ENCODE measurements around the gene HDAC4. TPM values are rescaled to one million over a fixed set of nuclear protein-coding genes. Genes with fewer than 3 reads are reported as not detected.

The HDAC4 gene
- total RNA-seq, 2 experiments from 2014 or later, result 22.6 to 24.5 TPM

DNA sequence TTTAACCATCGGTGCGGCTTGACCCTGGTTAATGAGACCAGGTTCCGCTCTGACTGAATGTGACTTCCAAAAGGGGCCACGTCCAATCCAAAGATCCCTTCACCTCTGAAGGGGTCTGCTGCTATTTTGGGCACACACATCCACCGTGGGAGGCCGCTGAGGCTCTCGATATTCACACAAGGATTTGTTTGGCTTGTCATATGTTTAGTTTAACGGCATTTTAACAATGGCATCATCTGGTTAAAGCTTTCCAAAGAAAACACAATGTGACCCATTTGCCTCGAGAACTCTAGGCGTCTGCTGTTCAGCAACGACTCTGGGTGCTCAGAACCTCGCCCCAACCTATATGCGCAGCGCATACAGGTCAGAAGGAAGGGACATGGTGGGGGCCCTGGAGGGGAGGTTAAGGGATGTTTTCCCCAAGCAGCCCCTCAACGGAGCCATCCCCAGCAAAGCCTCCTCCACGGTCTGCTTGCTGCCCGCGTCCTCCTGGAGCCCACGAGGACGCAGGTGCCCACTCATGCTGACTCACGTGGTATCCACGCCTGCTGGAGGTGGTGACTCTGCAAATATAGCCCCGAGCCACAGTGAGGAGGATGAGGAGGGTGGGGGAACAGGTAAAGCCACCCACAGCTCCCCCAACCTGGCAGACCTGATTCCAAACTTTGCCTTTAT, 260.3 kb downstream of the HDAC4 start:
- Mint-ChIP-seq H3K27ac (no peak overlapping the region), H3K4me3 (no peak overlapping the region), H3K27me3 (no peaks in the 10 kb centered on the region), H3K9me3 (no peaks in the 10 kb centered on the region), H3K36me3 (ENCODE audit: low read depth) (peaks cover 18% of the 10 kb centered on the region), H3K4me1 (ENCODE audit: low read depth) (no peaks in the 10 kb centered on the region)
- intact Hi-C loops (cut with micrococcal nuclease), result loop anchor here (10.0 kb wide), 1 partner anchor 114 kb away; no protein-coding TSS in a partner anchor
- DNase-seq (no peak), ATAC-seq (no peak)
- POLR2A ChIA-PET, result no interaction called here
- TF ChIP-seq, protein P1, sequence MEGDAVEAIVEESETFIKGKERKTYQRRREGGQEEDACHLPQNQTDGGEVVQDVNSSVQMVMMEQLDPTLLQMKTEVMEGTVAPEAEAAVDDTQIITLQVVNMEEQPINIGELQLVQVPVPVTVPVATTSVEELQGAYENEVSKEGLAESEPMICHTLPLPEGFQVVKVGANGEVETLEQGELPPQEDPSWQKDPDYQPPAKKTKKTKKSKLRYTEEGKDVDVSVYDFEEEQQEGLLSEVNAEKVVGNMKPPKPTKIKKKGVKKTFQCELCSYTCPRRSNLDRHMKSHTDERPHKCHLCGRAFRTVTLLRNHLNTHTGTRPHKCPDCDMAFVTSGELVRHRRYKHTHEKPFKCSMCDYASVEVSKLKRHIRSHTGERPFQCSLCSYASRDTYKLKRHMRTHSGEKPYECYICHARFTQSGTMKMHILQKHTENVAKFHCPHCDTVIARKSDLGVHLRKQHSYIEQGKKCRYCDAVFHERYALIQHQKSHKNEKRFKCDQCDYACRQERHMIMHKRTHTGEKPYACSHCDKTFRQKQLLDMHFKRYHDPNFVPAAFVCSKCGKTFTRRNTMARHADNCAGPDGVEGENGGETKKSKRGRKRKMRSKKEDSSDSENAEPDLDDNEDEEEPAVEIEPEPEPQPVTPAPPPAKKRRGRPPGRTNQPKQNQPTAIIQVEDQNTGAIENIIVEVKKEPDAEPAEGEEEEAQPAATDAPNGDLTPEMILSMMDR (IDR thresholded peaks at IDR 0.05), result no peak
- CTCF ChIA-PET, result interaction anchor here (0.6 to 3.1 kb wide), 2 partner anchors 128 to 240 kb away, joined by 3 to 10 read pairs; no protein-coding TSS in a partner anchor

DNA sequence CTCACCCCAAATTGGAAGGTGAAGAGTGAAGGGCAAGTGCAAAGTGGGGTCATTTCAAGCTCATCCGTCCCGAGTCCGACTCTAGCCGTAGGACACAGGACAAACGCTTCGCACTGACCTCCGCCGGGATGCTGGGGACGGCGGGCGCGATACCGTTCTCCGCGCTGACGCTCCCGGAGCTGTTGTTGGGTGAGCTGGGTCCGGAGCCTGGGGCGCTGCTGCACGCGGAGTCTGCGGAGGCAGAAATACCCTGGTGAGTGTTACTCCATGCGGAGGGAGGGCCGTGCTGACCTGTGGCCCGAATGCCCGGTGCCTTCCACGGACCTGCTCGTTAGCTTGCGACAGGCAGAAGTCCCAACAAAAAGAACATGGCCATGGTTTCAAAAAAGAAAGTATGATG, 261.3 kb downstream of the HDAC4 start:
- H3K4me3 Mint-ChIP-seq, result no peak overlapping the region
- no peaks in the 10 kb centered on the region for H3K27me3 Mint-ChIP-seq
- DNase-seq (no peak), ATAC-seq (no peak)
- POLR2A ChIA-PET, result no interaction called here
- H3K4me1 Mint-ChIP-seq (ENCODE audit: low read depth), result no peaks in the 10 kb centered on the region
- no peaks in the 10 kb centered on the region for H3K9me3 Mint-ChIP-seq
- TF ChIP-seq, protein P1 (IDR thresholded peaks at IDR 0.05), result no peak
- intact Hi-C loops (cut with micrococcal nuclease), result no loop called here
- no peak overlapping the region for H3K27ac Mint-ChIP-seq
- H3K36me3 Mint-ChIP-seq (ENCODE audit: low read depth), result peaks cover 21% of the 10 kb centered on the region
- CTCF ChIA-PET, result no interaction called here

DNA sequence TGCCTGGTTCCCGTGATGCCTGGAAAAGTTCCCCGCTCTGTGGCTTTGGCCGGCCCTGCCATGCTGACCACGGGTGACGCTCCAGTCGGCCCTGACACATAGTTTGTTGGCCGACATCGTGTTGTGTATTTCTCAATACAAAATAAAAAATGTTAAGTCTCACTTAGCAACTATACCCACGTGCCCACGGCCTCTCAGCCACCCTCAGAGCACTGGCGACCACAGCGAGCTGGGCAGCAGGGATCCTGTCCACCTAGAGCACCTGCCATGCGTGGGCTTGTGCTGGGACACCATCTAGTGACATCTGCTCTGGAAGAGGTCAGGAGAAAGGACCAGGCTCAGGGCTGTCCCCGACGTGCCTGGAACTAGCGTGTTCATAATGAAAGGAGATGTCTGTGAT, 261.7 kb downstream of the HDAC4 start:
- no peaks in the 10 kb centered on the region for H3K27me3 Mint-ChIP-seq
- no peak overlapping the region for H3K27ac Mint-ChIP-seq
- H3K4me3 Mint-ChIP-seq, result no peak overlapping the region
- TF ChIP-seq, protein P1 (IDR thresholded peaks at IDR 0.05), result no peak
- DNase-seq, result no peak
- POLR2A ChIA-PET, result no interaction called here
- ATAC-seq, result no peak
- CTCF ChIA-PET, result no interaction called here
- no peaks in the 10 kb centered on the region for H3K9me3 Mint-ChIP-seq
- H3K36me3 Mint-ChIP-seq (ENCODE audit: low read depth), result peaks cover 22% of the 10 kb centered on the region
- intact Hi-C loops (cut with micrococcal nuclease), result no loop called here
- H3K4me1 Mint-ChIP-seq (ENCODE audit: low read depth), result no peaks in the 10 kb centered on the region

DNA sequence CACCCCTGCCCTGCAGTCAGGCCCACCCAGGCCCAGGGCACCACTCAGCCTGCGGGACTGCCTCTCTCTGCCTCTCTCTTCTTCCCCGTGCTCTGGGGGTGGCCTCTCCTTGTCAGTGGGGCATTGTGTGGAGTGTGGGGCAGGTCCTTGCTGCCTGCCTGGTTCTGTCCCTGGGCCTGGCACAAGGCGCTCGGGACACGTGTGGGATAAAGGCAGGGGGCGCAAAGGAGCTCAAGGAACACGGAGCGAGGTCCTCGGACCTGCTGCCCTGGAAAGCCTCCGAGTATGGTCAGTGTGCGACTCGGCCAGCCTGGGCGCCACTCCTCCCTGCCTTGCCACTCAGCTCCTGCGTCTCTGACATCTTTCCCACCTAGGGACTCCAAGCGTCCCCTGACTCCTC, 262.2 kb downstream of the HDAC4 start:
- TF ChIP-seq, protein P1 (IDR thresholded peaks at IDR 0.05), result no peak
- Mint-ChIP-seq H3K4me1 (ENCODE audit: low read depth) (no peaks in the 10 kb centered on the region), H3K27ac (no peak overlapping the region), H3K4me3 (no peak overlapping the region), H3K9me3 (no peaks in the 10 kb centered on the region), H3K27me3 (no peaks in the 10 kb centered on the region), H3K36me3 (ENCODE audit: low read depth) (peaks cover 24% of the 10 kb centered on the region)
- DNase-seq (no peak), ATAC-seq (no peak)
- POLR2A ChIA-PET, result no interaction called here
- CTCF ChIA-PET, result no interaction called here
- intact Hi-C loops (cut with micrococcal nuclease), result no loop called here

DNA sequence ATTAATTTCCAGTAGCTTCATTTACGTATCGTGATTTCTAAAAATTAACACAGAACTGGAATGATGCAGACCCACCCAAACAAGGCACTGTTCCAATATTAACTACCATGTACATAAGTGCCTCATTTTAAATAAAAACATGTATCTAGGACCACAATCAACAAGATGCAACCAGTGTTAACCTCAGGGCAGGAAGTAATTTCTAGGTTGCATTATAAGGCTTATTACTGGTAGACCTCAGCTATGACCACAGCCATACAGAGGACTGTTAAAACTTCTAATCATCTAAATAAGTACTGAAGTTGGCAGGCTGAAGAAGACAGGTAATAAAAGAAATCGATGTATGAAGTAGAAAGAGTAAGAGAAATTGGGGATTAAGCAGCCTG, 262.9 kb downstream of the HDAC4 start:
- H3K27ac Mint-ChIP-seq, result no peak overlapping the region
- no peaks in the 10 kb centered on the region for H3K27me3 Mint-ChIP-seq
- H3K36me3 Mint-ChIP-seq (ENCODE audit: low read depth), result peaks cover 22% of the 10 kb centered on the region
- no peaks in the 10 kb centered on the region for H3K9me3 Mint-ChIP-seq
- ChIA-PET POLR2A (interaction anchor here (0.6 kb wide), 1 partner anchor 103 kb away, joined by 3 read pairs; no protein-coding TSS in a partner anchor), CTCF (no interaction called here)
- H3K4me3 Mint-ChIP-seq, result no peak overlapping the region
- TF ChIP-seq, protein P1 (IDR thresholded peaks at IDR 0.05), result no peak
- DNase-seq, result no peak
- intact Hi-C loops (cut with micrococcal nuclease), result no loop called here
- ATAC-seq, result no peak
- H3K4me1 Mint-ChIP-seq (ENCODE audit: low read depth), result no peaks in the 10 kb centered on the region

Data from activated CD8-positive, alpha-beta T cell treated with anti-CD3 and anti-CD28 coated beads for 36 hours (primary cell).